ENCODE results near the gene ZP1. TPM values are rescaled to one million over a fixed set of nuclear protein-coding genes. Genes with fewer than 3 reads are reported as not detected.
A peak's percentile ranks its signal among the peaks of the same experiment; 100 is the strongest.

Gene ZP1
- total and polyA plus RNA-seq, 4 donors = 0.72 TPM; not detected in 3

DNA sequence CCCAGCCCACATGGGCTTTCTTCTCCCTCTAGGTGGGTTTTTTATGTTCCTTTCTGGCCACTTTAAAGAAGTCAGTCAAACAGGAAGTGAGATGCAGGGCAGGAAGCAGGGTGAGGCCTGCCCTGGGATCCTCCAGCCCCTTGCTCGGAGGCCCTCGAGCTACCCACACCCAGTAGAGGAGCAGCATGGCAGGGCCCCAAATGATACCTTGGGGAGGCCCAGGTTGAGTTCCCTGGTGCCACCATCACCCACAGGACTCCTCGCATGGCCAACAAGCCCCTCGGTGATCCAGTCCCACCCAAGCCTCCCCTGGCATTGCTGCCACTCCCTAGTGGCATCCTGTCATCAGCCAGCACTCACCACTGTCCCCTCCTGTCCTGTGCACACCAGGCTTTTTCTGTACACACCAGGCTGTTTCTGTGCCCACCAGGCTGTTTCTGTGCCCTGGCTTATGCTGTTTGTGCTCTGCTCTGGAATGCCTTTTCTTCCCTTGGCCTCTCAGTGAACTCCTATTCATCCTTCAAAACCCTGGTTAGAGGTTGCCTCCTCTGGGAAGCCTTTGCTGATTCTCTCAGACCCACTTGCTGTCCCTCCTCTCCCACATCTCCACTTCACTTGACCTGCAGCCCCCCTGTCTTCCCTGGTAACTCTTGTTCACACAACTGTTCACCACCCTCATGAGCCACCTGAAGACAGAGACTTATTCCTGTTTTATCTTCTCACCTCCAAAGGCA lies 8.4 kb upstream of the ZP1 start:
- H3K27ac ChIP-seq (ENCODE audit: low read depth, low read length) = no peak overlapping the region
- no peak for DNase-seq (ENCODE audit: low read depth in 4 of 6, low spot score in 6 of 6)
- WGBS (ENCODE audit: insufficient coverage) = 84% methylated on average over 4 of the region's 4 CpGs
- H3K4me1 ChIP-seq (ENCODE audit: control insufficient read depth, insufficient read depth, low read length) = peaks cover 16% of the 10 kb centered on the region
- H3K4me3 ChIP-seq (ENCODE audit: low read depth, low read length) = no peak overlapping the region
- H3K9me3 ChIP-seq (ENCODE audit: control insufficient read depth, insufficient read depth, low read length) = no peaks in the 10 kb centered on the region
- H3K27me3 ChIP-seq (ENCODE audit: control insufficient read depth, insufficient read depth, low read length) = no peaks in the 10 kb centered on the region
- H3K36me3 ChIP-seq (ENCODE audit: control insufficient read depth, insufficient read depth, low read length) = no peaks in the 10 kb centered on the region

- 57% methylated on average over 7 of the region's 15 CpGs for WGBS (ENCODE audit: insufficient coverage)
Measured at GRCh38 chr11:60859616-60860250, 7.6 kb upstream of the ZP1 start.

DNA sequence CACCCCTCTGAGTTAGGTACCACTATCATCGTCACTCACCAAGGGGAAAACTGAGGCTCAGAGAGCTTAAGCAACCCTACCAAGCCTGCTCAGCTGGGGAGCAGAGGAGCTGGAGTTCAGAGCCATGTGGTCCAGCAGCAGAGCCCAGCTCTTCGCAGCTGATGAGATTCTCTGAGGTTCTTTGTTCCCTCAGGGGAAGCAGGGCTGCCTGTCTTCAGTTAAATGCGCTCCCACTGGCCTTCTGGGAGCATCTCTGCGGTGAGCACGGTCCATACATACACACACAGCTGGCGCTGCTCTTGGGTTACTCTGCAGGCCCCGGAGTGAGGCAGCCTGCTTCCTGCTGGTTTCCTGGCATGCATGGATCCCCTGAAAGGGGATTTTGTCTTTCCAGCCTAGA lies 6.4 kb upstream of the ZP1 start:
- no peak overlapping the region for H3K4me3 ChIP-seq (ENCODE audit: low read depth, low read length)
- no peaks in the 10 kb centered on the region for H3K27me3 ChIP-seq (ENCODE audit: control insufficient read depth, insufficient read depth, low read length)
- 27% methylated on average over 7 of the region's 7 CpGs for WGBS (ENCODE audit: insufficient coverage)
- H3K27ac ChIP-seq (ENCODE audit: low read depth, low read length) = no peak overlapping the region
- H3K36me3 ChIP-seq (ENCODE audit: control insufficient read depth, insufficient read depth, low read length) = no peaks in the 10 kb centered on the region
- no peaks in the 10 kb centered on the region for H3K9me3 ChIP-seq (ENCODE audit: control insufficient read depth, insufficient read depth, low read length)
- peak in 4 of 6 donors; percentile 23 to 64 (median 41) for DNase-seq (ENCODE audit: low read depth in 4 of 6, low spot score in 6 of 6)
- peaks cover 16% of the 10 kb centered on the region for H3K4me1 ChIP-seq (ENCODE audit: control insufficient read depth, insufficient read depth, low read length)

More at GRCh38 chr11:60859616-60860250, 7.6 kb upstream of the ZP1 start:
- H3K36me3 ChIP-seq (ENCODE audit: control insufficient read depth, insufficient read depth, low read length) = no peaks in the 10 kb centered on the region
- no peak overlapping the region for H3K4me3 ChIP-seq (ENCODE audit: low read depth, low read length)
- peak in 1 of 6 donors; percentile 40 for DNase-seq (ENCODE audit: low read depth in 4 of 6, low spot score in 6 of 6)
- no peaks in the 10 kb centered on the region for H3K27me3 ChIP-seq (ENCODE audit: control insufficient read depth, insufficient read depth, low read length)
- no peak overlapping the region for H3K27ac ChIP-seq (ENCODE audit: low read depth, low read length)
- no peaks in the 10 kb centered on the region for H3K9me3 ChIP-seq (ENCODE audit: control insufficient read depth, insufficient read depth, low read length)
- H3K4me1 ChIP-seq (ENCODE audit: control insufficient read depth, insufficient read depth, low read length) = peaks cover 16% of the 10 kb centered on the region

DNA sequence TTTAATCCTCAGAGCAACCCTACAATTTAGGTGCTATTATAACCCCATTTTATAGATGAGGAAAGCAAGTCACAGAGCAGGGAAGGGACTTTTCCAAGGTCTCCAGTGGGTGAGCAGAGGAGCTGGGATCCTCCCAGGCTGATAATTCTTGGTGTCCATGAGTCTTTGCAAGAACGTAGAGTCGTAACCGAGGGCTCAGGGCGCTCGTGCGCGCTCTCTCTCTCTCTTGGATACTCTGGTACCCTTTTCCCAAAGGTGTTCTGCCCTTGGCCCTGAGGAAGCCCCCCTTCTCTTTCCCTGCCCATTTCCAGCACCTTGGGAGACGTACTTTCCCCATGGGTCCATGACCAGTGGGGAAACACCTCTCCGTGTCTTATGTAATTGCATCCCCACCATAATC lies 5.2 kb upstream of the ZP1 start:
- Histone ChIP-seq H3K27me3 (ENCODE audit: control insufficient read depth, insufficient read depth, low read length) (no peaks in the 10 kb centered on the region), H3K27ac (ENCODE audit: low read depth, low read length) (no peak overlapping the region), H3K9me3 (ENCODE audit: control insufficient read depth, insufficient read depth, low read length) (no peaks in the 10 kb centered on the region), H3K4me1 (ENCODE audit: control insufficient read depth, insufficient read depth, low read length) (peaks cover 20% of the 10 kb centered on the region), H3K36me3 (ENCODE audit: control insufficient read depth, insufficient read depth, low read length) (no peaks in the 10 kb centered on the region), H3K4me3 (ENCODE audit: low read depth, low read length) (no peak overlapping the region)
- 92% methylated on average over 9 of the region's 9 CpGs for WGBS (ENCODE audit: insufficient coverage)
- DNase-seq (ENCODE audit: low read depth in 4 of 6, low spot score in 6 of 6) = no peak

DNA sequence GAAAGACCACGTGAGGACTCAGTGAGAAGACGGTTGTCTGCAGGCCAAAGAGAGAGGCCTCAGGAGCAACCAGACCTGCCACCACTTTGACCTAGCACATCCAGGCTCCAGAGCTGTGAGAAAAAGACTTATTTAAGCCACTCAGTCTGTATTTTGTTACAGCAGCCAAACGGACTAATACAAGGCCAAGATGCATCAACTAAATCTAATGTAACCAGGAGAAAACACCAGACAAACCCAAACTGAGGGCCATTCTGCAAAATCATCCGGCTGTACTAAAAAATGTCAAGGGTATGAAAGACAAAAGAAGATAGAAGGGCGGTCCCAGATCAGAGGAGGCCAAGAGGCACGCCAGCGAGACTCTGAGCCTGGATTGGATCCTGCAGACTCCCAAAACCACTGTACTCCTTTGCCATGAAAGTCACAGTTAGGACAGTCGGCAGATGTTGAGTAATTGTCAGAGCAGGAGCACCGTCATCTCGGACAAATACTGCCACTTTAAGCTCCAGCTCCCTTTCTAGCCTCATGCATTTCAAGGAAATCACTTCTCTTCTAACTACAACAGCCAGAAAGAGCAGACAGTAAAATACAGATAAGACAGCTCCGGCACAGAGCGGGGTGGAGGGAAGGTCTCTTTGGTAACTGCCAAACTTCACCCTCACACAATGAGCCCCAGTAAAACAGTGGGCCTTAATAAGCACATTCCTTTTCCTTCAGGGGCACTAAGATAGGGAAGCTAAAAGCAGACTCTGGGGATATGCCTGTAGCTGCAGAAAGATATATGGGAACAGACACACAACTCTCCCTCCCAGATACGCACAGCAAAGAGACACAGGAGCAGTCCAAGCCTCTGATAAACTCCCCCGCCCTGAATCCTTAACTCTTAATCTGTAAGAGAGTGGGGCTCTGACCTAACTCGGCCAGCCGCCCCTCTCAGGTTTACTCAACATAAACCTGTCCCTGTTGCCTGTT lies 3.5 kb upstream of the ZP1 start:
- Histone ChIP-seq H3K27ac (ENCODE audit: low read depth, low read length) (no peak overlapping the region), H3K36me3 (ENCODE audit: control insufficient read depth, insufficient read depth, low read length) (no peaks in the 10 kb centered on the region), H3K9me3 (ENCODE audit: control insufficient read depth, insufficient read depth, low read length) (no peaks in the 10 kb centered on the region), H3K4me3 (ENCODE audit: low read depth, low read length) (no peak overlapping the region), H3K27me3 (ENCODE audit: control insufficient read depth, insufficient read depth, low read length) (no peaks in the 10 kb centered on the region), H3K4me1 (ENCODE audit: control insufficient read depth, insufficient read depth, low read length) (peaks cover 26% of the 10 kb centered on the region)
- DNase-seq (ENCODE audit: low read depth in 4 of 6, low spot score in 6 of 6) = no peak
- WGBS (ENCODE audit: insufficient coverage) = 79% methylated on average over 9 of the region's 16 CpGs

DNA sequence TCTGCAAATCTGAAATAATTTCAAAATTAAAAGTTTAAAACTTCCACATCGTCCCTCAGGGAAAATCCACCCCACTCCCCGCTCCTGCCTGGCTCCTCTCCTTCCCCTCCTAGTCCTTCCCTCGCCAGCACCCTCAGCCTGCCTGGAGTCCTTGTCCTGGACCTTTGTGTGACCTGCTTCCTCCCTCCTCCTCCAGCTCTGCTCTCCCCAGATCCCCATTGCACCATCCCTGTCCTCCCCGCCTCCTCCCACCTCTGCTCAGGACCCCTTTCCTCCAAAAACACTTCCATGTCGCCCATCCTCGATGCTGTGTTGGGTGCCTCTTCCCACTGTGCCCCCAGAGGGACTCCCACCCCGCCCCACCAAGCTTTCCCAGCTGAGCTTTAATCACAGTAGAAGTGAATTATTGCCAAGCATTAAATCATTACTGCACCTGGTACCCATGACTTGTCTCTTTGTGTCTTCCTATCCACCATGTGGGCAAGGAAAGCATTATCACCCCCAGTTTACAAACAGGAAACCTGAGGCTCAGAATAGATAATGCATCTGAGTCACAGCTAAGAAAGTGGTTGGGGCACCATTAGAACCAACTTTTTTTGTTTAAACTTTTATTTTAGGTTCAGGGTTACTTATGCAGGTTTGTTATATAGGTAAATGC lies 2.4 kb upstream of the ZP1 start:
- peaks cover 24% of the 10 kb centered on the region for H3K4me1 ChIP-seq (ENCODE audit: control insufficient read depth, insufficient read depth, low read length)
- H3K4me3 ChIP-seq (ENCODE audit: low read depth, low read length) = no peak overlapping the region
- no peaks in the 10 kb centered on the region for H3K27me3 ChIP-seq (ENCODE audit: control insufficient read depth, insufficient read depth, low read length)
- H3K27ac ChIP-seq (ENCODE audit: low read depth, low read length) = no peak overlapping the region
- no peak for DNase-seq (ENCODE audit: low read depth in 4 of 6, low spot score in 6 of 6)
- H3K36me3 ChIP-seq (ENCODE audit: control insufficient read depth, insufficient read depth, low read length) = no peaks in the 10 kb centered on the region
- no peaks in the 10 kb centered on the region for H3K9me3 ChIP-seq (ENCODE audit: control insufficient read depth, insufficient read depth, low read length)
- WGBS (ENCODE audit: insufficient coverage) = 81% methylated on average over 7 of the region's 7 CpGs

- WGBS (ENCODE audit: insufficient coverage) = 84% methylated on average over 8 of the region's 10 CpGs
- no peaks in the 10 kb centered on the region for H3K27me3 ChIP-seq (ENCODE audit: control insufficient read depth, insufficient read depth, low read length)
- no peaks in the 10 kb centered on the region for H3K9me3 ChIP-seq (ENCODE audit: control insufficient read depth, insufficient read depth, low read length)
- no peak overlapping the region for H3K4me3 ChIP-seq (ENCODE audit: low read depth, low read length)
- H3K36me3 ChIP-seq (ENCODE audit: control insufficient read depth, insufficient read depth, low read length) = no peaks in the 10 kb centered on the region
- H3K4me1 ChIP-seq (ENCODE audit: control insufficient read depth, insufficient read depth, low read length) = peaks cover 35% of the 10 kb centered on the region
- no peak for DNase-seq (ENCODE audit: low read depth in 4 of 6, low spot score in 6 of 6)
- H3K27ac ChIP-seq (ENCODE audit: low read depth, low read length) = no peak overlapping the region
Measured at GRCh38 chr11:60867871-60868681, 734 bp downstream of the ZP1 start.

DNA sequence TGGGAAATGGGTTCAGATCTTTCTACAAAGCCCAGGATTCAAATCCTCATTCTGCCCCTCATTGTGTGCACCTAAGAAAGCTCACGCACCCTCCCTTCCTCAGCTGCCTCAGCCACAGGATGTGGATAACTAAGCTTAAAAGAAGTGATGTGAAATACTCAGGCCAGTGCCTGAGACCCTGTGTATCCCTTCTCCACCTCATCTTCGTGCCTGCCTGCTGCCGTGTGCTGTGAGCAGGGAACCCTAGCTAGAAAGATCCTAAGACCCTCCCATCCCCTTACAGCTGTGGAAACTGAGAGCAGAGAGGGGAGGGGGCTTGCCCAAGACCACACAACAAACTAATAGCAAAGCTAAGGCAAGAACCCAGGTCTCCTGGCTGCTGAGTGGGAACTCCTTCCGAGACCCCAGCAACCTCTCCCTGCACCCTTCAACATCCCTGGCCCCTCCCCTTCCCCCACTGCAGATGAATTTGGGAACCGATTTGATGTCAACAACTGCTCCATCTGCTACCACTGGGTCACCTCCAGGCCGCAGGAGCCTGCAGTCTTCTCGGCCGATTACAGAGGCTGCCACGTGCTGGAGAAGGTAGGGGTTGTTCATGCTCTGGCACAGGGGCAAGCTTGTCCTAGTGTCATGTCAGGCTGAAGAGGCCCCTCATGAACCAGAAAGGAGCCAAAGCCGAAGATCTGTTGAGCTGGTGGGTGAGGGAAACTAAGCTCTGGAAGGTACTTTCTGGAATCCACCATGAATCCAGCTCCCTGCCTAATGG lies 1.5 kb downstream of the ZP1 start:
- Histone ChIP-seq H3K27ac (ENCODE audit: low read depth, low read length) (no peak overlapping the region), H3K4me3 (ENCODE audit: low read depth, low read length) (no peak overlapping the region), H3K4me1 (ENCODE audit: control insufficient read depth, insufficient read depth, low read length) (peaks cover 39% of the 10 kb centered on the region), H3K27me3 (ENCODE audit: control insufficient read depth, insufficient read depth, low read length) (no peaks in the 10 kb centered on the region), H3K9me3 (ENCODE audit: control insufficient read depth, insufficient read depth, low read length) (no peaks in the 10 kb centered on the region), H3K36me3 (ENCODE audit: control insufficient read depth, insufficient read depth, low read length) (no peaks in the 10 kb centered on the region)
- 83% methylated on average over 7 of the region's 10 CpGs for WGBS (ENCODE audit: insufficient coverage)
- DNase-seq (ENCODE audit: low read depth in 4 of 6, low spot score in 6 of 6) = no peak

Measured in spinal cord (tissue), 10 donors.